HepG2 (cell line): ENCODE data around the gene PHYH. TPM values are rescaled to one million over a fixed set of nuclear protein-coding genes. Genes with fewer than 3 reads are reported as not detected.

Experiments
- CHD4 ChIP-seq: fragments of 200-600 bp; sonication (generic); IDR thresholded peaks from 2 replicates; pipeline ENCODE4 v1.7.0; 2017; ENCODE audit warnings: mild to moderate bottlenecking, low read length, borderline replicate concordance
- FUBP1 ChIP-seq: sonication (generic); formaldehyde crosslinking; IDR thresholded peaks from 2 replicates; pipeline ENCODE4 v1.5.1; 2020; ENCODE audit warnings: missing genetic modification reagents, mild to moderate bottlenecking, borderline replicate concordance
- GRHL1 ChIP-seq: sonication (generic); formaldehyde crosslinking; conservative IDR thresholded peaks from 2 replicates; pipeline ENCODE4 v1.8.0; 2022; ENCODE audit warnings: missing genetic modification reagents
- MLLT10 ChIP-seq: sonication (generic); formaldehyde crosslinking; IDR thresholded peaks from 2 replicates; pipeline ENCODE4 v1.4.0; 2020; ENCODE audit warnings: missing genetic modification reagents
- PRDM10 ChIP-seq: sonication (generic); formaldehyde crosslinking; IDR thresholded peaks from 2 replicates; pipeline ENCODE4 v1.4.0; 2020; ENCODE audit warnings: low read depth, missing genetic modification reagents
- PTBP1 ChIP-seq: fragments of 200-400 bp; formaldehyde crosslinking; IDR thresholded peaks from 2 replicates; pipeline ENCODE4 v1.6.1; 2018; ENCODE audit warnings: low read length, low read depth; ENCODE audit not compliant: poor library complexity, severe bottlenecking
- SOX6 ChIP-seq, 2 experiments: fragments of 450-650 bp in 1 of 2; sonication (generic) in 1 of 2; formaldehyde crosslinking in 1 of 2; IDR thresholded peaks; 2 replicates each; pipeline versions ENCODE4 v1.4.0 to v1.6.1; 2017 to 2020; ENCODE audit warnings: antibody characterized with exemption in 1 of 2, mild to moderate bottlenecking in 1 of 2, missing genetic modification reagents in 1 of 2
- ZBTB7A ChIP-seq: sonication (generic); formaldehyde crosslinking; IDR thresholded peaks from 2 replicates; pipeline ENCODE4 v1.8.0; 2022; ENCODE audit warnings: mild to moderate bottlenecking, missing genetic modification reagents
- polyA plus RNA-seq, 8 experiments: library from polyadenylated mRNA; depleted of rRNA in 3 of 8; stranded (reverse) in 7 of 8; unstranded in 1 of 8; fragments of >200 nt; fragmentation: Illumina TruSeq in 4 of 8; extraction: Trizol in 4 of 8; gene quantifications; 2 replicates each; pipeline versions ENCODE4 v1.2.1 to v1.2.3, GENCODE V29; 2011 to 2016; ENCODE audit warnings: low read depth in 4 of 8, missing spikeins in 1 of 8, mixed read lengths in 1 of 8; ENCODE audit not compliant: insufficient read depth in 1 of 8
- total RNA-seq, 5 experiments: library from RNA; depleted of rRNA; stranded (reverse); fragments of >200 nt; fragmentation: Illumina TruSeq; extraction: Trizol; gene quantifications; 2 replicates each; pipeline ENCODE4 v1.2.3, GENCODE V29; 2016; ENCODE audit warnings: low read depth in 1 of 5
- TF ChIP-seq, protein P1 (sequence below): sonication (generic); formaldehyde crosslinking; conservative IDR thresholded peaks from 2 replicates; pipeline ENCODE4 v1.4.0; 2020; ENCODE audit warnings: missing genetic modification reagents

Gene PHYH
- total and polyA plus RNA-seq, 2 of the 13 experiments (the other 11 are each of a cell fraction or from before 2014, with no cell fraction given): 27.2 to 34.5 TPM

DNA sequence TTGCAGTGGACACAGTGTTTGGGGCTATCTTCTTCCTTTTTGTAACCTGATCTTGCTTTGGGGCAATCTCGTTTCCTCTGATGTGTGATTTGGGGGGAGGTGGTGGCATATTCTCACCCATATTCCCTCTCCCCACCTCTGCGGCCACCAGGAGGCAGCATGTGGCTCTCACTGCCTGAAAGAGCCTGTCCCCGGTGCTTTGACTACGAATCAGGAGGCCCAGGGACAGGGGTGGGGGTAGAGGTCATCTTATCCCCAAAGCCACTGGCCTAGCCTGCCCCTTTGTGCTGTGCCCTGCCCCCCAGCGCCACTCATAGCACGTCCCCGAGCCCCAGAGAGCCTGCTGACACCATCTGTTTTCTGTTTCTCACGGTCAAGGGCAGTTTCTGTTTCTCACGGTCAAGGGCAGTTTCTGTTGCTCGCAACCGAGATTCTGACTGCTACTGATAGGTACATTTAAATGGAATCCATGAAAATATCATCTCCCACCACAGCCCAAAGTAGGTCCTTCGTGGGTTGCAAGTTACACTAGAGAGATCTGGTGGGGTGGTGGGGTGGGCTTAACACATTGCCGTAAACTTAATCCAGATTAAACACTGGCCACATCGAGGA lies 28.2 kb downstream of the PHYH start (continued):
- TF ChIP-seq, protein P1, sequence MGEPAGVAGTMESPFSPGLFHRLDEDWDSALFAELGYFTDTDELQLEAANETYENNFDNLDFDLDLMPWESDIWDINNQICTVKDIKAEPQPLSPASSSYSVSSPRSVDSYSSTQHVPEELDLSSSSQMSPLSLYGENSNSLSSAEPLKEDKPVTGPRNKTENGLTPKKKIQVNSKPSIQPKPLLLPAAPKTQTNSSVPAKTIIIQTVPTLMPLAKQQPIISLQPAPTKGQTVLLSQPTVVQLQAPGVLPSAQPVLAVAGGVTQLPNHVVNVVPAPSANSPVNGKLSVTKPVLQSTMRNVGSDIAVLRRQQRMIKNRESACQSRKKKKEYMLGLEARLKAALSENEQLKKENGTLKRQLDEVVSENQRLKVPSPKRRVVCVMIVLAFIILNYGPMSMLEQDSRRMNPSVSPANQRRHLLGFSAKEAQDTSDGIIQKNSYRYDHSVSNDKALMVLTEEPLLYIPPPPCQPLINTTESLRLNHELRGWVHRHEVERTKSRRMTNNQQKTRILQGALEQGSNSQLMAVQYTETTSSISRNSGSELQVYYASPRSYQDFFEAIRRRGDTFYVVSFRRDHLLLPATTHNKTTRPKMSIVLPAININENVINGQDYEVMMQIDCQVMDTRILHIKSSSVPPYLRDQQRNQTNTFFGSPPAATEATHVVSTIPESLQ: no peak
- TF ChIP-seq PTBP1 (no peak), GRHL1 (CRISPR knock-in tag) (no peak), CHD4 (no peak), MLLT10 (CRISPR knock-in tag) (no peak), FUBP1 (CRISPR knock-in tag) (no peak), SOX6 (IDR thresholded peaks at IDR 0.05) (no peak), SOX6 (CRISPR knock-in tag; IDR thresholded peaks at IDR 0.05) (peak; percentile 68; the same call in 1 of the 2 replicates), ZBTB7A (no peak), PRDM10 (peak; percentile 37; the same call in 1 of the 2 replicates)
